ENCODE data around the gene MCM10. TPM values are rescaled to one million over a fixed set of nuclear protein-coding genes. Genes with fewer than 3 reads are reported as not detected.

MCM10 gene
- total and polyA plus RNA-seq, 10 of the 15 experiments (the other 5 are each of a cell fraction or from before 2014, with no cell fraction given) = 5.8 to 35.1 (median 23.7) TPM

GRCh38 chr10:13187135-13187534 lies 25.8 kb downstream of the MCM10 start:
- ChIA-PET RAD21 (ENCODE audit: unreplicated experiment) (no interaction called here), CTCF (no interaction called here), SMC1A (ENCODE audit: uncharacterized antibody, unreplicated experiment) (no interaction called here), POLR2A (no interaction called here)
- H3K9ac ChIP-seq (ENCODE audit: control insufficient read depth, insufficient read depth, low read length) = no peak overlapping the region
- H3K9me3 ChIP-seq (replicated peaks; ENCODE audit: control insufficient read depth, insufficient read depth, low read length) = peaks cover 4% of the 10 kb centered on the region; the same call in 2 of the 3 replicates
- no peak for FAIRE-seq
- no peaks in the 10 kb centered on the region for H3K27me3 ChIP-seq (replicated peaks in 1 of 2; ENCODE audit: control insufficient read depth in 2 of 2, insufficient read depth in 2 of 2, low read length in 1 of 2)
- H3K27ac ChIP-seq (ENCODE audit: control insufficient read depth, insufficient read depth) = no peak overlapping the region
- intact Hi-C loops (cut with micrococcal nuclease; ENCODE audit: unreplicated experiment) (no loop called here), in situ Hi-C loops (cut with MboI) (no loop called here)
- no TSS peak for BruUV-seq (replicated peaks)
- H2AFZ ChIP-seq (ENCODE audit: control insufficient read depth, low read depth, low read length) = no peak overlapping the region
- no peak overlapping the region for H3K4me3 ChIP-seq
- 99% methylated on average over 3 of the region's 3 CpGs for WGBS (ENCODE audit: insufficient coverage, insufficient replicate concordance, low lambda C conversion rate, missing lambda C conversion rate)
- no peak for ATAC-seq
- peaks cover 3% of the 10 kb centered on the region; the same call in 1 of the 2 replicates for H3K4me1 ChIP-seq (ENCODE audit: control insufficient read depth, insufficient read depth, low read length)
- no peaks in the 10 kb centered on the region for H4K20me1 ChIP-seq (ENCODE audit: control insufficient read depth, insufficient read depth)
- peaks cover 10 to 17% of the 10 kb centered on the region in 2 experiments for H3K36me3 ChIP-seq (ENCODE audit: control insufficient read depth in 2 of 2, insufficient read depth in 2 of 2, low read length in 1 of 2)
- DNase-seq (ENCODE audit: low read depth, low spot score) = no peak
- no peaks in the 10 kb centered on the region for H3K79me2 ChIP-seq (ENCODE audit: control insufficient read depth, insufficient read depth, low read length)
- H3K4me2 ChIP-seq (ENCODE audit: control insufficient read depth, insufficient read depth) = no peak overlapping the region
- TF ChIP-seq ZNF384 (IDR thresholded peaks at IDR 0.05; ENCODE audit: borderline replicate concordance, low read depth, low read length) = no peak
- TF ChIP-seq TCF7 (IDR thresholded peaks at IDR 0.05; ENCODE audit: borderline replicate concordance) = no peak
- TF ChIP-seq TBL1XR1 (IDR thresholded peaks at IDR 0.05; ENCODE audit: low read depth, low read length) = no peak
- TF ChIP-seq NR2F1 (conservative IDR thresholded peaks at IDR 0.05) = no peak
- TF ChIP-seq SMC3 (IDR thresholded peaks at IDR 0.05; ENCODE audit: borderline replicate concordance, low read length) = no peak
- no peak for TF ChIP-seq TCF3 (IDR thresholded peaks at IDR 0.05; ENCODE audit: borderline replicate concordance, insufficient read depth, low read depth, low read length)
- TF ChIP-seq TARDBP (IDR thresholded peaks at IDR 0.05; ENCODE audit: borderline replicate concordance) = no peak
- no peak for TF ChIP-seq CREB1 (IDR thresholded peaks at IDR 0.05; ENCODE audit: low read depth)
- no peak for TF ChIP-seq PML (IDR thresholded peaks at IDR 0.05; ENCODE audit: low read length)
- no peak for TF ChIP-seq PRDM15 (CRISPR knock-in tag; IDR thresholded peaks at IDR 0.05)
- no peak for TF ChIP-seq CEBPZ (IDR thresholded peaks at IDR 0.05; ENCODE audit: low read depth, low read length)
- no peak for TF ChIP-seq ZNF207 (IDR thresholded peaks at IDR 0.05; ENCODE audit: borderline replicate concordance)
- no peak for TF ChIP-seq PBX3 (IDR thresholded peaks at IDR 0.05; ENCODE audit: insufficient replicate concordance, low read depth, low read length)
- no peak for TF ChIP-seq BCL3 (IDR thresholded peaks at IDR 0.05; ENCODE audit: borderline replicate concordance, insufficient read depth, low read depth, low read length, poor library complexity, severe bottlenecking)
- TF ChIP-seq BRCA1 (IDR thresholded peaks at IDR 0.05; ENCODE audit: low read depth, low read length) = no peak
- TF ChIP-seq RCOR1 (conservative IDR thresholded peaks at IDR 0.05; ENCODE audit: low read depth, low read length) = no peak

Data from GM12878 (cell line).